Measurements from ENCODE around the gene B4GALT1.
A peak's percentile ranks its signal among the peaks of the same experiment; 100 is the strongest.

Gene B4GALT1

GRCh38 chr9:33209394-33209793, 42.3 kb upstream of the B4GALT1 start:
- H3K36me3 ChIP-seq (replicated peaks; ENCODE audit: insufficient read depth, low read length): no peaks in the 10 kb centered on the region
- no peak for DNase-seq
- H2AFZ ChIP-seq (ENCODE audit: low read length): no peak overlapping the region
- no peak overlapping the region for H3K4me2 ChIP-seq (ENCODE audit: low read depth, low read length)
- H3K4me1 ChIP-seq (ENCODE audit: low read length): no peaks in the 10 kb centered on the region
- no peaks in the 10 kb centered on the region for H3F3A ChIP-seq (ENCODE audit: insufficient read depth, low read length)
- H4K20me1 ChIP-seq (ENCODE audit: insufficient read depth, low read length): no peaks in the 10 kb centered on the region
- H3K9ac ChIP-seq (ENCODE audit: low read length): no peak overlapping the region
- H3K27me3 ChIP-seq (replicated peaks; ENCODE audit: insufficient read depth, low read length): no peaks in the 10 kb centered on the region
- H3K79me2 ChIP-seq (ENCODE audit: low read length): no peaks in the 10 kb centered on the region
- no peaks in the 10 kb centered on the region for H3K9me3 ChIP-seq (replicated peaks; ENCODE audit: insufficient read depth, low read length)
- H3K4me3 ChIP-seq (ENCODE audit: low read length): no peak overlapping the region
- TF ChIP-seq, protein P1, sequence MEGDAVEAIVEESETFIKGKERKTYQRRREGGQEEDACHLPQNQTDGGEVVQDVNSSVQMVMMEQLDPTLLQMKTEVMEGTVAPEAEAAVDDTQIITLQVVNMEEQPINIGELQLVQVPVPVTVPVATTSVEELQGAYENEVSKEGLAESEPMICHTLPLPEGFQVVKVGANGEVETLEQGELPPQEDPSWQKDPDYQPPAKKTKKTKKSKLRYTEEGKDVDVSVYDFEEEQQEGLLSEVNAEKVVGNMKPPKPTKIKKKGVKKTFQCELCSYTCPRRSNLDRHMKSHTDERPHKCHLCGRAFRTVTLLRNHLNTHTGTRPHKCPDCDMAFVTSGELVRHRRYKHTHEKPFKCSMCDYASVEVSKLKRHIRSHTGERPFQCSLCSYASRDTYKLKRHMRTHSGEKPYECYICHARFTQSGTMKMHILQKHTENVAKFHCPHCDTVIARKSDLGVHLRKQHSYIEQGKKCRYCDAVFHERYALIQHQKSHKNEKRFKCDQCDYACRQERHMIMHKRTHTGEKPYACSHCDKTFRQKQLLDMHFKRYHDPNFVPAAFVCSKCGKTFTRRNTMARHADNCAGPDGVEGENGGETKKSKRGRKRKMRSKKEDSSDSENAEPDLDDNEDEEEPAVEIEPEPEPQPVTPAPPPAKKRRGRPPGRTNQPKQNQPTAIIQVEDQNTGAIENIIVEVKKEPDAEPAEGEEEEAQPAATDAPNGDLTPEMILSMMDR (IDR thresholded peaks at IDR 0.05; ENCODE audit: low read length): no peak
- no peak for TF ChIP-seq EZH2phosphoT487 (IDR thresholded peaks at IDR 0.05; ENCODE audit: low read length)
- TF ChIP-seq EZH2 (optimal IDR thresholded peaks at IDR 0.05; ENCODE audit: low read depth, low read length): no peak
- H3K27ac ChIP-seq (ENCODE audit: low read length): no peak overlapping the region
- H3K9me2 ChIP-seq (replicated peaks; ENCODE audit: insufficient read depth, low read length): no peaks in the 10 kb centered on the region

DNA sequence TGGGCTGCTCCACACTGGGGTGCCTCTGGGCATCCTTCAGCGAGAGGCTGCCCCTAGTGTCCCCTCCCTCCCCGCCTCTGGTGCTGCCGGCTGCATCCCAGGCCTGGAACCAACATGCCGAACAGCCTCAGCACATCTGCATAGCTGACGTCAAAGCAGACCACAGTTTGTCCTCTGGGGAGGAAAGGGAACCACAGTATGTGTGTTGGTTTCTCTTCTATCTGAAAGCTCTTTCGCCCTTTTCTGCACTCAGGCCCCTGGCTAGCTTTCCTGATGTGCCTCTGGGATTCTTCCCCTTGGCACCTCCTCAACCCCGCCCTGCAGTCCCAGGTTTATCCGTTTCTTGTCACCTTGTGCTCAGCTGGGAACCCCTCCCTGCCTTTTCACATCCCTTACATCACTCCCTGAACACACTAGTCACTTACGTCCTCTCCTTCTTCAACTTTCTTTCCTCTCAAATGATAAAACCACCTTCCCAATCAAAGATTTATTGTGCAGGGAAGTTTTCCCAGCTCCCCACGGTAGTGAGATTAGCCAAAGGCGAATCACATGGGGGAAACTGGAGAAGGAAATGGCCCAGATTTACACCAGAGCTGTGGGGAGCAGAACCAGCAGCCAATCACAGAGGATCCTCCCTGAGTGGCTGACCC, 35.5 kb upstream of the B4GALT1 start:
- TF ChIP-seq EZH2 (optimal IDR thresholded peaks at IDR 0.05; ENCODE audit: low read depth, low read length) (no peak), EZH2phosphoT487 (IDR thresholded peaks at IDR 0.05; ENCODE audit: low read length) (no peak)
- TF ChIP-seq, protein P1 (IDR thresholded peaks at IDR 0.05; ENCODE audit: low read length): no peak
- DNase-seq: peak; percentile 86
- Histone ChIP-seq H3K79me2 (ENCODE audit: low read length) (no peaks in the 10 kb centered on the region), H2AFZ (ENCODE audit: low read length) (peak overlapping the region; percentile 74), H3K9me2 (replicated peaks; ENCODE audit: insufficient read depth, low read length) (no peaks in the 10 kb centered on the region), H3K4me3 (ENCODE audit: low read length) (no peak overlapping the region), H3K9me3 (replicated peaks; ENCODE audit: insufficient read depth, low read length) (no peaks in the 10 kb centered on the region), H3K27me3 (replicated peaks; ENCODE audit: insufficient read depth, low read length) (no peaks in the 10 kb centered on the region), H3K9ac (ENCODE audit: low read length) (peak overlapping the region; percentile 45; the same call in 1 of the 2 replicates), H3K4me2 (ENCODE audit: low read depth, low read length) (peak overlapping the region; percentile 67), H3K27ac (ENCODE audit: low read length) (peak overlapping the region; percentile 82), H4K20me1 (ENCODE audit: insufficient read depth, low read length) (no peaks in the 10 kb centered on the region), H3K36me3 (replicated peaks; ENCODE audit: insufficient read depth, low read length) (no peaks in the 10 kb centered on the region), H3F3A (ENCODE audit: insufficient read depth, low read length) (peaks cover 15% of the 10 kb centered on the region), H3K4me1 (ENCODE audit: low read length) (peaks cover 21% of the 10 kb centered on the region)

DNA sequence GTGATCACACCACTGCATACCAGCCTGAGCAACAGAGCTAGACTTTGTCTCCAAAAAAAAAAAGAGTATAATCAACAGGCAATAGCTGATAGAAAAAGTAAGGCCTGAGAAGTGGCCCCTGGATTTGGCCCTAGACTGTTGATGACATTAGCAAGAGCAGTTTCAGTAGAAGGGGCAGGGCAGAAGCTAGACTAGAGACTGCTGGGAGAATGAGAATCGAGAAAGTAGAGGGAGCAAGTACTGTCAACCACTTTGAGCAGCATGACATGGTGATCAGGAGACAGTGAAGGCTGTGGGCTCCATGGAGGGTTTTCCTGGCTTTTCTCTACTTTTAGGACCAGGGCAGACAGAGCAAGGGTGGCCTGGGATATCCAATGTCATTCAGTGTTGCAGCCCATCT, 34.9 kb upstream of the B4GALT1 start:
- TF ChIP-seq, protein P1 (IDR thresholded peaks at IDR 0.05; ENCODE audit: low read length): no peak
- TF ChIP-seq EZH2 (optimal IDR thresholded peaks at IDR 0.05; ENCODE audit: low read depth, low read length) (no peak), EZH2phosphoT487 (IDR thresholded peaks at IDR 0.05; ENCODE audit: low read length) (no peak)
- H3F3A ChIP-seq (ENCODE audit: insufficient read depth, low read length): peaks cover 15% of the 10 kb centered on the region
- no peaks in the 10 kb centered on the region for H4K20me1 ChIP-seq (ENCODE audit: insufficient read depth, low read length)
- DNase-seq: peak; percentile 64
- H3K27ac ChIP-seq (ENCODE audit: low read length): peak overlapping the region; percentile 82
- no peak overlapping the region for H3K4me3 ChIP-seq (ENCODE audit: low read length)
- no peaks in the 10 kb centered on the region for H3K27me3 ChIP-seq (replicated peaks; ENCODE audit: insufficient read depth, low read length)
- H2AFZ ChIP-seq (ENCODE audit: low read length): peak overlapping the region; percentile 74
- H3K4me2 ChIP-seq (ENCODE audit: low read depth, low read length): peak overlapping the region; percentile 67
- H3K9me2 ChIP-seq (replicated peaks; ENCODE audit: insufficient read depth, low read length): no peaks in the 10 kb centered on the region
- no peaks in the 10 kb centered on the region for H3K79me2 ChIP-seq (ENCODE audit: low read length)
- no peaks in the 10 kb centered on the region for H3K9me3 ChIP-seq (replicated peaks; ENCODE audit: insufficient read depth, low read length)
- no peaks in the 10 kb centered on the region for H3K36me3 ChIP-seq (replicated peaks; ENCODE audit: insufficient read depth, low read length)
- peak overlapping the region; percentile 45; the same call in 1 of the 2 replicates for H3K9ac ChIP-seq (ENCODE audit: low read length)
- H3K4me1 ChIP-seq (ENCODE audit: low read length): peaks cover 21% of the 10 kb centered on the region
